ENCODE measurements around the gene PIK3C2G. TPM values are rescaled to one million over a fixed set of nuclear protein-coding genes. Genes with fewer than 3 reads are reported as not detected.

Gene PIK3C2G
- total RNA-seq, 1 experiment from 2014 or later, result not detected

DNA sequence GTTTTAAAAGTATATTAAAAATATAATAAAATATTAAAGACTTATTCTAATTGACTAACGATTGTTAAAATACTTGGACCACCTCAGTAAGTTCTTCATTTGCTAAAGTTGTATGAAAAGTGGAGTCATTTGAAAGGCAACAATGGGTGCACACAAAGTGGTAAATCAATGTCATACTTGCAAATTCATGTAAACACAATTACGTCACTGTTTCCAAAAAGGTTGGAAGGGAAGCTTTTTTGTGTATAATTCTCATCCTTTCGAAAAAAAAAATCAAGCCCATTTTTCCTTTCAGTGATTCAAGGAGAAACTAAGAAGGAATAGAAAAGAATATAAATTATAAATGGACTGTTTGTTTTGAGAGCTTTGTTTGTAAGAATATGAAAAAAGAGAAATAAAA is 166.2 kb downstream of the PIK3C2G start:
- Mint-ChIP-seq H3K9me3 (no peaks in the 10 kb centered on the region), H3K4me1 (peaks cover 16 to 24% of the 10 kb centered on the region in 2 experiments), H3K27ac (no peak overlapping the region), H3K27me3 (ENCODE audit: low read depth) (no peaks in the 10 kb centered on the region), H3K4me3 (no peak overlapping the region), H3K36me3 (ENCODE audit: insufficient read depth in 1 of 3, low read depth in 3 of 3) (no peaks in the 10 kb centered on the region)
- H3K23me2 ChIP-seq (ENCODE audit: insufficient read length, low read depth, low read length, poor library complexity, severe bottlenecking), result no peaks in the 10 kb centered on the region
- H3K4me2 ChIP-seq (ENCODE audit: insufficient read depth, insufficient read length, low read length), result no peak overlapping the region
- no peak overlapping the region for H2BK12ac ChIP-seq (ENCODE audit: insufficient read length, low read depth, low read length)
- no peak overlapping the region for H3K14ac ChIP-seq (ENCODE audit: insufficient read depth, low read length)
- H2AFZ ChIP-seq (ENCODE audit: low read length), result no peak overlapping the region
- TF ChIP-seq, protein P1, sequence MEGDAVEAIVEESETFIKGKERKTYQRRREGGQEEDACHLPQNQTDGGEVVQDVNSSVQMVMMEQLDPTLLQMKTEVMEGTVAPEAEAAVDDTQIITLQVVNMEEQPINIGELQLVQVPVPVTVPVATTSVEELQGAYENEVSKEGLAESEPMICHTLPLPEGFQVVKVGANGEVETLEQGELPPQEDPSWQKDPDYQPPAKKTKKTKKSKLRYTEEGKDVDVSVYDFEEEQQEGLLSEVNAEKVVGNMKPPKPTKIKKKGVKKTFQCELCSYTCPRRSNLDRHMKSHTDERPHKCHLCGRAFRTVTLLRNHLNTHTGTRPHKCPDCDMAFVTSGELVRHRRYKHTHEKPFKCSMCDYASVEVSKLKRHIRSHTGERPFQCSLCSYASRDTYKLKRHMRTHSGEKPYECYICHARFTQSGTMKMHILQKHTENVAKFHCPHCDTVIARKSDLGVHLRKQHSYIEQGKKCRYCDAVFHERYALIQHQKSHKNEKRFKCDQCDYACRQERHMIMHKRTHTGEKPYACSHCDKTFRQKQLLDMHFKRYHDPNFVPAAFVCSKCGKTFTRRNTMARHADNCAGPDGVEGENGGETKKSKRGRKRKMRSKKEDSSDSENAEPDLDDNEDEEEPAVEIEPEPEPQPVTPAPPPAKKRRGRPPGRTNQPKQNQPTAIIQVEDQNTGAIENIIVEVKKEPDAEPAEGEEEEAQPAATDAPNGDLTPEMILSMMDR (conservative IDR thresholded peaks at IDR 0.05), result no peak
- H3K4ac ChIP-seq (ENCODE audit: low read depth, low read length), result no peak overlapping the region
- no peak overlapping the region for H2AK5ac ChIP-seq (ENCODE audit: insufficient read length, low read length)
- no peak overlapping the region for H2BK120ac ChIP-seq (ENCODE audit: low read depth, low read length, poor library complexity, severe bottlenecking)
- no peaks in the 10 kb centered on the region for H3K27me3 ChIP-seq (ENCODE audit: insufficient read depth, low read length)
- no peaks in the 10 kb centered on the region for H3K79me2 ChIP-seq (ENCODE audit: insufficient read depth, low read length)
- H3K18ac ChIP-seq (ENCODE audit: insufficient read length, low read depth, low read length), result no peak overlapping the region
- no CpG with 5 or more reads among the region's 3 CpGs for WGBS (ENCODE audit: extremely low coverage, insufficient read length, low lambda C conversion rate)
- no peak overlapping the region for H3K23ac ChIP-seq (ENCODE audit: insufficient read length, low read depth, low read length)
- no peak overlapping the region for H4K5ac ChIP-seq (ENCODE audit: insufficient read length, low read depth, low read length)
- no peak overlapping the region for H4K8ac ChIP-seq (replicated peaks; ENCODE audit: insufficient read length, low read depth, low read length)
- H3K9me3 ChIP-seq (ENCODE audit: control insufficient read depth, low read depth, low read length), result no peaks in the 10 kb centered on the region
- H2BK20ac ChIP-seq (ENCODE audit: low read depth, low read length, poor library complexity, severe bottlenecking), result no peak overlapping the region
- no peaks in the 10 kb centered on the region for H3K4me1 ChIP-seq (ENCODE audit: insufficient read depth, low read length)
- no peak overlapping the region for H3K27ac ChIP-seq (ENCODE audit: insufficient read length, low read depth, low read length)
- H3K9ac ChIP-seq (ENCODE audit: extremely low read depth, insufficient read length, low read length), result no peak overlapping the region
- H3T11ph ChIP-seq (ENCODE audit: low read length), result no peak overlapping the region
- no peaks in the 10 kb centered on the region for H3K79me1 ChIP-seq (ENCODE audit: insufficient read depth, low read depth, low read length, poor library complexity, severe bottlenecking)
- H4K20me1 ChIP-seq (ENCODE audit: control insufficient read depth, insufficient read depth, insufficient read length), result no peaks in the 10 kb centered on the region
- no peak for DNase-seq
- no peak overlapping the region for H2BK5ac ChIP-seq (ENCODE audit: insufficient read length, low read length)
- H3K56ac ChIP-seq (ENCODE audit: insufficient read length, low read depth, low read length), result no peak overlapping the region
- H2BK15ac ChIP-seq (ENCODE audit: low read depth, low read length), result no peak overlapping the region
- no peak overlapping the region for H4K91ac ChIP-seq (ENCODE audit: insufficient read length, low read depth, low read length)
